Measurements from ENCODE around the gene FXYD5.

The FXYD5 gene

GRCh38 chr19:35167251-35168119 lies 12.9 kb downstream of the FXYD5 start:
- no peaks in the 10 kb centered on the region for H3K9me3 ChIP-seq (ENCODE audit: control insufficient read depth, low read length)
- H3K27me3 ChIP-seq (ENCODE audit: control insufficient read depth, insufficient read depth, low read length, poor library complexity, severe bottlenecking), result no peaks in the 10 kb centered on the region
- no peak overlapping the region for H3K27ac ChIP-seq (ENCODE audit: insufficient read depth, low read depth, low read length, poor library complexity, severe bottlenecking)
- no peak overlapping the region for H3K4me3 ChIP-seq (ENCODE audit: insufficient read depth, low read depth, low read length)
- H3K36me3 ChIP-seq (ENCODE audit: control insufficient read depth, insufficient read depth, low read length), result peaks cover 16% of the 10 kb centered on the region
- no peaks in the 10 kb centered on the region for H3K4me1 ChIP-seq (ENCODE audit: control insufficient read depth, insufficient read depth, low read length)
- WGBS, 2 experiments, result 89 to 90% methylated on average over 5 of the region's 5 CpGs

DNA sequence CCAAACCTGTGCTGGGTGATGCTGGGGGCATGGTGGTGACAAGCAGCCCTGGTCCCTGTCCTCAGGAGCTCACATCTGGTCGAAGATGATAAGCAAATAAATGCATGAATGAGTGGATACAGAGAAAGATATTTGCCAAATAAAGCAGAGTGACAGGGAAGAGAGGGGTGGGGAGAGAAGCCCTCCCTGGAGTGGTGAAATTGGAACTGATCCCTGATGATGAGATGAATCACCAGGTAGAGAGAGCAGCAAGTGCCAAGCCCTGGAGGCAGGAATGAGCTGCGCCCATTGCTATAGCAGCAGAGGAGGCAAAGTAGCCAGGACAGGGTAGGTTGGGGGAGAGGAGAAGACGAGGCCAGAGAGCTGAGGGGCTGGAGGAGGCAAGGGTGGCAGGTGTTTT lies 13.7 kb downstream of the FXYD5 start:
- Histone ChIP-seq H3K9me3 (ENCODE audit: control insufficient read depth, low read length) (no peaks in the 10 kb centered on the region), H3K27me3 (ENCODE audit: control insufficient read depth, insufficient read depth, low read length, poor library complexity, severe bottlenecking) (no peaks in the 10 kb centered on the region), H3K27ac (ENCODE audit: insufficient read depth, low read depth, low read length, poor library complexity, severe bottlenecking) (no peak overlapping the region), H3K36me3 (ENCODE audit: control insufficient read depth, insufficient read depth, low read length) (peaks cover 16% of the 10 kb centered on the region), H3K4me3 (ENCODE audit: insufficient read depth, low read depth, low read length) (no peak overlapping the region), H3K4me1 (ENCODE audit: control insufficient read depth, insufficient read depth, low read length) (no peaks in the 10 kb centered on the region)
- 88 to 89% methylated on average over 3 of the region's 3 CpGs for WGBS, 2 experiments

- Histone ChIP-seq H3K4me1 (ENCODE audit: control insufficient read depth, insufficient read depth, low read length) (no peaks in the 10 kb centered on the region), H3K27me3 (ENCODE audit: control insufficient read depth, insufficient read depth, low read length, poor library complexity, severe bottlenecking) (no peaks in the 10 kb centered on the region), H3K27ac (ENCODE audit: insufficient read depth, low read depth, low read length, poor library complexity, severe bottlenecking) (no peak overlapping the region), H3K9me3 (ENCODE audit: control insufficient read depth, low read length) (no peaks in the 10 kb centered on the region), H3K4me3 (ENCODE audit: insufficient read depth, low read depth, low read length) (no peak overlapping the region), H3K36me3 (ENCODE audit: control insufficient read depth, insufficient read depth, low read length) (peaks cover 10% of the 10 kb centered on the region)
- 85 to 86% methylated on average over 18 of the region's 18 CpGs for WGBS, 2 experiments
Observed at GRCh38 chr19:35169221-35169995, 14.9 kb downstream of the FXYD5 start.

DNA sequence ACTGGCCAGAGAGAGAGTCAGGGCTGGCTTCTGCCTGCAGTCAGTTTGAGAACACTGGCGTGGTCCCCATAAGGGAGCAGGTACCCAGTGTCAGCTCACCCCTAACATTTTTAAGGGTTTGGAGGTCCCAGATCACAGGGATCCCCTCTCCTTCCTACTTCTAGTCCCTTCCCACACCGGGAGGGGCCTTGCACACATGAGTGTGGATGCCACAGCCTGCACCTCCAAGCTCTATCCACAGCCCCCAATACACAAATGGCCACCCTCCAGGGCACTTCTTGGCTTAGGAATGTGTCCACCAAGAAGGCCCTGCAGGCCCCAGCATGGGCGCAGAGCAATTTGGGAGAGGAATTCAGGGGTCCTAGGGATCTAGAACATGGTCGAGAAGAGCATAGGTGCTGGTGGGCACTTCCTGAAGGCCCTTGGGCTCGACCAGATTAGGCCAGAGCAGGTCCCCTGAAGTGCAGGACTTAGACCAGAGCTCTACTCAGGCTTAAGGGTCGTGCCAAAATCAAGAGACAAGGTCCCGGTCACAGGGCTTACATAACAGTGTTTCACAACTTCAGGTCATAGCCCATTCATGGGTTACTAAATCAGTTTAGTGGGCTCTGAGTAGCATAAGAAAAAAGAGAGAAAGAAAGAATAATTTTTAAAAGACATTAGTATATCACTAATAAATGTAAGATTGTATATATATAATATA lies 16.0 kb downstream of the FXYD5 start:
- no peaks in the 10 kb centered on the region for H3K27me3 ChIP-seq (ENCODE audit: control insufficient read depth, insufficient read depth, low read length, poor library complexity, severe bottlenecking)
- no peak overlapping the region for H3K4me3 ChIP-seq (ENCODE audit: insufficient read depth, low read depth, low read length)
- no peak overlapping the region for H3K27ac ChIP-seq (ENCODE audit: insufficient read depth, low read depth, low read length, poor library complexity, severe bottlenecking)
- WGBS, 2 experiments, result 92% methylated on average over 7 of the region's 7 CpGs
- no peaks in the 10 kb centered on the region for H3K4me1 ChIP-seq (ENCODE audit: control insufficient read depth, insufficient read depth, low read length)
- peaks cover 4% of the 10 kb centered on the region for H3K36me3 ChIP-seq (ENCODE audit: control insufficient read depth, insufficient read depth, low read length)
- H3K9me3 ChIP-seq (ENCODE audit: control insufficient read depth, low read length), result no peaks in the 10 kb centered on the region

DNA sequence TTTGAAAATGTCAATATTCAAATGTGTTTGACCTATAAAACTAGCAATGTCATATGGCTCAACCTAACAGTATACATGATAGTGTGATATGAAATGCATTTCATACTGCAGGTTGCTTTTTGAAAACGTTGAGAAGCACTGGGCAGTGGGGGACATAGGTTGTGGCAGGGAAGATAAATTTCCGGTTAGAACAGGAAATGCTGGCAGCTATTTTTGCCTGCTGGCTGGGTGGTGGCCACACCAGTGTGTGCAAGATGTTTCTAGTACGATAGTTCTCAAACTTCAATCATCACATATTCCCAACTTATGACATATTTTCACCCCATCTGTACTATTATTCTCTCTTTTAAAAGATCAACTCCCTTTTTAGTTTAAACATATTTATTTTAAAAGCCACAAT lies 17.2 kb downstream of the FXYD5 start:
- WGBS, 2 experiments, result 93 to 96% methylated on average over 3 of the region's 3 CpGs
- peaks cover 5% of the 10 kb centered on the region for H3K4me1 ChIP-seq (ENCODE audit: control insufficient read depth, insufficient read depth, low read length)
- H3K9me3 ChIP-seq (ENCODE audit: control insufficient read depth, low read length), result no peaks in the 10 kb centered on the region
- no peak overlapping the region for H3K27ac ChIP-seq (ENCODE audit: insufficient read depth, low read depth, low read length, poor library complexity, severe bottlenecking)
- H3K27me3 ChIP-seq (ENCODE audit: control insufficient read depth, insufficient read depth, low read length, poor library complexity, severe bottlenecking), result no peaks in the 10 kb centered on the region
- no peak overlapping the region for H3K4me3 ChIP-seq (ENCODE audit: insufficient read depth, low read depth, low read length)
- H3K36me3 ChIP-seq (ENCODE audit: control insufficient read depth, insufficient read depth, low read length), result no peaks in the 10 kb centered on the region

DNA sequence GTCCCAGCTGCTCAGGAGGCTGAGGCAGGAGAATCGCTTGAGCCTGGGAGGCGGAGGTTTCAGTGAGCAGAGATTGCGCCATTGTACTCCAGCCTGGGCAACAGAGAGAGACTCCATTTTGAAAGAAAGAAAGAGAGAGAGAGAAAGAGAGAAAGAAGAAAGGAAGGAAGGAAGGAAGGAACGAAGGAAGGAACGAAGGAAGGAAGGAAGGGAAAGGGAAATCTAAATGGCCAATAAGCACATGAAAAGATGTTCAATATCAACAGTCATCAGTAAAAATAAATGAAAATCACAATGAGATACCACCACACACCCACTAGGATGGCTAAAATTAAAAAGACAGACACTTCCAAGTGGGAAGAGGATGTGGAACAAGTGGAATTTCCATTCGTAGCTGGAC lies 19.7 kb downstream of the FXYD5 start:
- H3K27me3 ChIP-seq (ENCODE audit: control insufficient read depth, insufficient read depth, low read length, poor library complexity, severe bottlenecking), result no peaks in the 10 kb centered on the region
- no peaks in the 10 kb centered on the region for H3K36me3 ChIP-seq (ENCODE audit: control insufficient read depth, insufficient read depth, low read length)
- no peaks in the 10 kb centered on the region for H3K9me3 ChIP-seq (ENCODE audit: control insufficient read depth, low read length)
- WGBS, 2 experiments, result 88 to 94% methylated on average over 6 of the region's 6 CpGs
- no peak overlapping the region for H3K27ac ChIP-seq (ENCODE audit: insufficient read depth, low read depth, low read length, poor library complexity, severe bottlenecking)
- no peak overlapping the region for H3K4me3 ChIP-seq (ENCODE audit: insufficient read depth, low read depth, low read length)
- peaks cover 5% of the 10 kb centered on the region for H3K4me1 ChIP-seq (ENCODE audit: control insufficient read depth, insufficient read depth, low read length)

DNA sequence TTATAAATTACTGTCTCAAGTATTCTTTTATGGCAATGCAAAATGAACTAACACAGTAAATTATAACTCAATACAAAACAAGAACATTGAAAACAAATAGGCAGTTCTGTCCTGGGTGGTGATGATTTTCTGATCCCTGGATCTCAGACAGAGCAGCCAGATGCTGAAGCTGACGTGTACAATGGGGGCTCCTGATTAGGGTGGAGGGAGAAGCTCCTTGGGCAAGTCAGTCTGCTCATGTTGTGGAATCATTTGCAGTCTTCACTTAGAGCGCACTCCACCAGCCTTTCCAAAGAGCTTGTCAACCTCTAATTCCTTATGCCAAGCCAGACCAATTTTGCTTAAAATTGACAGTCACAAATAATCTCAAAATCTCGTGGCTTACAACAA lies 21.6 kb downstream of the FXYD5 start:
- no peak overlapping the region for H3K27ac ChIP-seq (ENCODE audit: insufficient read depth, low read depth, low read length, poor library complexity, severe bottlenecking)
- H3K9me3 ChIP-seq (ENCODE audit: control insufficient read depth, low read length), result no peaks in the 10 kb centered on the region
- H3K4me1 ChIP-seq (ENCODE audit: control insufficient read depth, insufficient read depth, low read length), result peaks cover 5% of the 10 kb centered on the region
- no peak overlapping the region for H3K4me3 ChIP-seq (ENCODE audit: insufficient read depth, low read depth, low read length)
- 89 to 92% methylated on average over 3 of the region's 3 CpGs for WGBS, 2 experiments
- no peaks in the 10 kb centered on the region for H3K27me3 ChIP-seq (ENCODE audit: control insufficient read depth, insufficient read depth, low read length, poor library complexity, severe bottlenecking)
- H3K36me3 ChIP-seq (ENCODE audit: control insufficient read depth, insufficient read depth, low read length), result no peaks in the 10 kb centered on the region

DNA sequence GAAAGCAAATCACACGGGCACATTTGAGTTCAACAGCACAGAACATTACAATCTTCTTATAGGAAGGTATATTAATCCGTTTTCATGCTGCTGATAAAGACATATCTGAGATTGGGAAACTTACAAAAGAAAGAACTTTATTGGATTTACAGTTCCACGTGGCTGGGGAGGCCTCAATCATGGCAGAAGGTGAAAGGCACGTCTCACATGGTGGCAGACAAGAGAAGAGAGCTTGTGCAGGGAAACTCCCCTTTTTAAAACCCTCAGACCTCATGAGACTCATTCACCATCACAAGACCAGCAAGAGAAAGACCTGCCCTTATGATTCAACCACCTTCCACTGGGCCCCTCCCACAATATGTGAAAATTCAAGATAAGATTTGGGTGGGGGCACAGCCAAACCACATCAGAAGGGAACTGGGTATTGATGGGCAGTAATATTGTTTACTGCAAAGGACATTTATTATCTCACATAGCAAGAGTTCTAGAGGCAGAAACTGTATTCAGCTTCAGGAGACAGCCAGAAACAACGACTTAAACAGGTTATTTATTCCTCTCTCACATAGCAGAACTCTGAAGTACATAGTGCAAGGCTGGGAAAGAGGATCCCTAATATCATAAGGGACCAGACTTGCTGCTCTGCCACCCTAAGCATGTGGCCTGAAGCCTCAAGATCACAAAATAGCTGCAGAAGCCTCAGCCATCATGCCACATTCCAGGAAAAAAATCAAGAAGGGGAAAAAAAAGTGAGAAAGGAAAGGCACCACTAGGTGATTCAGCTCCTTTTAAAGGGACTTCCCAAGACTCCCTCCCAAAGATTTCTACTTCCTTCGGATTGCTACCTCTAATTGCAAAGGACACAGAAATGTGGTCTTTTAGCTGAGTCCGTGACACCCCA lies 23.1 kb downstream of the FXYD5 start:
- H3K36me3 ChIP-seq (ENCODE audit: control insufficient read depth, insufficient read depth, low read length), result no peaks in the 10 kb centered on the region
- 85 to 92% methylated on average over 7 of the region's 7 CpGs for WGBS, 2 experiments
- no peaks in the 10 kb centered on the region for H3K27me3 ChIP-seq (ENCODE audit: control insufficient read depth, insufficient read depth, low read length, poor library complexity, severe bottlenecking)
- peaks cover 5% of the 10 kb centered on the region for H3K4me1 ChIP-seq (ENCODE audit: control insufficient read depth, insufficient read depth, low read length)
- no peaks in the 10 kb centered on the region for H3K9me3 ChIP-seq (ENCODE audit: control insufficient read depth, low read length)
- no peak overlapping the region for H3K27ac ChIP-seq (ENCODE audit: insufficient read depth, low read depth, low read length, poor library complexity, severe bottlenecking)
- no peak overlapping the region for H3K4me3 ChIP-seq (ENCODE audit: insufficient read depth, low read depth, low read length)

- H3K9me3 ChIP-seq (ENCODE audit: control insufficient read depth, low read length), result no peaks in the 10 kb centered on the region
- H3K27ac ChIP-seq (ENCODE audit: insufficient read depth, low read depth, low read length, poor library complexity, severe bottlenecking), result no peak overlapping the region
- H3K36me3 ChIP-seq (ENCODE audit: control insufficient read depth, insufficient read depth, low read length), result no peaks in the 10 kb centered on the region
- no peaks in the 10 kb centered on the region for H3K27me3 ChIP-seq (ENCODE audit: control insufficient read depth, insufficient read depth, low read length, poor library complexity, severe bottlenecking)
- no peak overlapping the region for H3K4me3 ChIP-seq (ENCODE audit: insufficient read depth, low read depth, low read length)
- H3K4me1 ChIP-seq (ENCODE audit: control insufficient read depth, insufficient read depth, low read length), result peaks cover 5% of the 10 kb centered on the region
- 81 to 85% methylated on average over 2 of the region's 2 CpGs for WGBS, 2 experiments
Observed at GRCh38 chr19:35178701-35179100, 24.2 kb downstream of the FXYD5 start.
